Measurements from ENCODE around the gene TSNAX.

DNA sequence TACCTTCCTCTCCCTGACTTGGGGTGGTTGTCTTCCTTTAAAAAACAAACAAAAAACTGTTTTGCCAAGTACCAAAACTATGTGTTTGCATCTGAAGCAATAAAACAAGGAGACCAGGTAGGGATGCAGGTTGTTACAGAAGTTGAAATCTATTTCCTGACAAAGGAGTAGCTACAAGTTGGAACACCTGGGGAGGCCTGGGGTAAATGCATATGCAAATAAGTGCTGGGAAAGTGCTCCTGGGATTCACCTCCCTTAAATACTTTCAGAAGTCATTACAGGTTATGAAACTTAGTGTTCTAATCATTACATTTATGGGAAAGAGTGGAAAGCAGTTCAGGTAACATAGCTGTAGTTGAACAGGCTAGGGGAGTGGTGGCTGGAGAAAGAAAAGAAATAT lies 1.9 kb upstream of the TSNAX start:
- TF ChIP-seq, protein P1, sequence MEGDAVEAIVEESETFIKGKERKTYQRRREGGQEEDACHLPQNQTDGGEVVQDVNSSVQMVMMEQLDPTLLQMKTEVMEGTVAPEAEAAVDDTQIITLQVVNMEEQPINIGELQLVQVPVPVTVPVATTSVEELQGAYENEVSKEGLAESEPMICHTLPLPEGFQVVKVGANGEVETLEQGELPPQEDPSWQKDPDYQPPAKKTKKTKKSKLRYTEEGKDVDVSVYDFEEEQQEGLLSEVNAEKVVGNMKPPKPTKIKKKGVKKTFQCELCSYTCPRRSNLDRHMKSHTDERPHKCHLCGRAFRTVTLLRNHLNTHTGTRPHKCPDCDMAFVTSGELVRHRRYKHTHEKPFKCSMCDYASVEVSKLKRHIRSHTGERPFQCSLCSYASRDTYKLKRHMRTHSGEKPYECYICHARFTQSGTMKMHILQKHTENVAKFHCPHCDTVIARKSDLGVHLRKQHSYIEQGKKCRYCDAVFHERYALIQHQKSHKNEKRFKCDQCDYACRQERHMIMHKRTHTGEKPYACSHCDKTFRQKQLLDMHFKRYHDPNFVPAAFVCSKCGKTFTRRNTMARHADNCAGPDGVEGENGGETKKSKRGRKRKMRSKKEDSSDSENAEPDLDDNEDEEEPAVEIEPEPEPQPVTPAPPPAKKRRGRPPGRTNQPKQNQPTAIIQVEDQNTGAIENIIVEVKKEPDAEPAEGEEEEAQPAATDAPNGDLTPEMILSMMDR (IDR thresholded peaks at IDR 0.05): no peak
- no peak for TF ChIP-seq EP300 (IDR thresholded peaks at IDR 0.05)
